Esophagus muscularis mucosa (tissue), 4 donors: ENCODE measurements around the gene GNAT1.

Experiments used
- CTCF ChIP-seq, 3 experiments: fragments of 200-600 bp in 2 of 3; fragments of 450-650 bp in 1 of 3; sonication (generic) in 2 of 3; IDR thresholded peaks; one replicate each; pipeline ENCODE4 v1.5.1; 2017 to 2019; ENCODE audit warnings: antibody characterized with exemption in 3 of 3, mild to moderate bottlenecking in 2 of 3, moderate library complexity in 1 of 3
- EP300 ChIP-seq: sonication (generic); formaldehyde crosslinking; IDR thresholded peaks from one replicate; pipeline ENCODE4 v1.6.1; 2017; ENCODE audit warnings: antibody characterized with exemption
- POLR2A ChIP-seq: fragments of 450-650 bp; IDR thresholded peaks from one replicate; pipeline ENCODE4 v1.6.1; 2017; ENCODE audit warnings: antibody characterized with exemption, moderate library complexity, mild to moderate bottlenecking, low read depth
- POLR2AphosphoS5 ChIP-seq, 2 donors: sonication (generic); formaldehyde crosslinking; IDR thresholded peaks; one replicate each; pipeline ENCODE4 v1.6.1; 2017; ENCODE audit warnings: antibody characterized with exemption in 2 of 2

- TF ChIP-seq CTCF (IDR thresholded peaks at IDR 0.05) (no peak), POLR2A (no peak), EP300 (no peak), POLR2AphosphoS5 (IDR thresholded peaks at IDR 0.05) (no peak)
These were observed 26.3 kb downstream of the GNAT1 start for GRCh38 chr3:50217681-50218080.
